GM23338 (cell line): ENCODE measurements around the gene WBP11. TPM values are rescaled to one million over a fixed set of nuclear protein-coding genes. Genes with fewer than 3 reads are reported as not detected.

Source experiments
- ATAC-seq: fragments of 200-7000 bp; cut with Tn5 transposase; 3 replicates; pipeline ENCODE4 v1.9.1; 2020
- DNase-seq: peaks from one replicate; pipeline ENCODE4 v3.0.0-alpha.2; 2015; ENCODE audit warnings: low spot score
- H2AFZ ChIP-seq: fragments of 200-600 bp; sonication (generic); 2 replicates; pipeline ENCODE4 v1.8.0; 2016; ENCODE audit warnings: antibody characterized with exemption, mild to moderate bottlenecking, moderate library complexity
- H3F3A ChIP-seq: fragments of 200-600 bp; sonication (generic); replicated peaks from 2 replicates; pipeline ENCODE4 v1.8.0; 2017; ENCODE audit warnings: antibody characterized with exemption, mixed run types, low read depth
- H3K27ac ChIP-seq: fragments of 200-600 bp; sonication (generic); 2 replicates; pipeline ENCODE4 v1.6.1; 2016; ENCODE audit warnings: low read depth
- H3K27me3 ChIP-seq: fragments of 200-600 bp; sonication (generic); 2 replicates; pipeline ENCODE4 v1.8.0; 2016; ENCODE audit warnings: mild to moderate bottlenecking, mixed run types, moderate library complexity; ENCODE audit not compliant: insufficient read depth
- H3K36me3 ChIP-seq: fragments of 200-600 bp; sonication (generic); 2 replicates; pipeline ENCODE4 v1.8.0; 2016; ENCODE audit warnings: mild to moderate bottlenecking; ENCODE audit not compliant: insufficient read depth
- H3K4me1 ChIP-seq: fragments of 200-600 bp; sonication (generic); 2 replicates; pipeline ENCODE4 v1.8.0; 2016; ENCODE audit warnings: mild to moderate bottlenecking, moderate library complexity; ENCODE audit not compliant: insufficient read depth
- H3K4me2 ChIP-seq: fragments of 200-600 bp; sonication (generic); 2 replicates; pipeline ENCODE4 v1.7.1; 2017; ENCODE audit warnings: mixed run types
- H3K4me3 ChIP-seq: fragments of 200-600 bp; sonication (generic); 2 replicates; pipeline ENCODE4 v1.6.1; 2016; ENCODE audit warnings: mixed run types
- H3K79me2 ChIP-seq: fragments of 200-600 bp; sonication (generic); replicated peaks from 2 replicates; pipeline ENCODE4 v1.8.0; 2017; ENCODE audit warnings: mild to moderate bottlenecking; ENCODE audit not compliant: insufficient read depth
- H3K9me2 ChIP-seq: fragments of 200-600 bp; sonication (generic); 2 replicates; pipeline ENCODE4 v1.8.0; 2017; ENCODE audit not compliant: insufficient read depth
- H4K20me1 ChIP-seq: fragments of 200-600 bp; sonication (generic); replicated peaks from 2 replicates; pipeline ENCODE4 v1.8.0; 2017; ENCODE audit warnings: mild to moderate bottlenecking; ENCODE audit not compliant: insufficient read depth
- H3K27ac Mint-ChIP-seq: 2 replicates; pipeline ENCODE4 v1.8.0; 2020; ENCODE audit warnings: inconsistent platforms, mild to moderate bottlenecking, moderate library complexity, mixed read lengths
- H3K27me3 Mint-ChIP-seq: 3 replicates; pipeline ENCODE4 v1.8.0; 2022; ENCODE audit warnings: low read depth, mild to moderate bottlenecking, moderate library complexity, mixed read lengths, inconsistent platforms; ENCODE audit not compliant: insufficient read depth, poor library complexity
- H3K36me3 Mint-ChIP-seq: 3 replicates; pipeline ENCODE4 v1.8.0; 2021; ENCODE audit warnings: low read depth, mild to moderate bottlenecking, inconsistent platforms, moderate library complexity, mixed read lengths
- H3K4me1 Mint-ChIP-seq: 3 replicates; pipeline ENCODE4 v1.8.0; 2020; ENCODE audit warnings: mild to moderate bottlenecking, inconsistent platforms, mixed read lengths
- H3K4me3 Mint-ChIP-seq: 3 replicates; pipeline ENCODE4 v1.8.0; 2021; ENCODE audit warnings: moderate library complexity, mild to moderate bottlenecking, inconsistent platforms, mixed read lengths
- H3K9me3 Mint-ChIP-seq: 3 replicates; pipeline ENCODE4 v1.8.0; 2020; ENCODE audit warnings: moderate library complexity, mild to moderate bottlenecking, inconsistent platforms, mixed read lengths
- CREB1 ChIP-seq: fragments of 250-450 bp; sonication (Bioruptor Pico); IDR thresholded peaks from 2 replicates; pipeline ENCODE4 v1.5.0; 2020; ENCODE audit warnings: low read depth, mild to moderate bottlenecking, moderate library complexity
- CTCF ChIP-seq, 2 experiments: fragments of 200-600 bp in 1 of 2; sonication (generic) in 1 of 2; conservative IDR thresholded peaks; 2 replicates each; pipeline versions ENCODE4 v1.5.1 to v1.6.1; 2016 to 2017; ENCODE audit warnings: antibody characterized with exemption in 2 of 2, low read depth in 2 of 2, mild to moderate bottlenecking in 2 of 2, moderate library complexity in 1 of 2
- ETS1 ChIP-seq: IDR thresholded peaks from 2 replicates; pipeline ENCODE4 v1.6.1; 2016; ENCODE audit warnings: antibody characterized with exemption
- EZH2 ChIP-seq: fragments of 200-600 bp; sonication (generic); IDR thresholded peaks from one replicate; pipeline ENCODE4 v1.8.0; 2017; ENCODE audit warnings: antibody characterized with exemption, mild to moderate bottlenecking, low read depth; ENCODE audit not compliant: unreplicated experiment
- EZH2phosphoT487 ChIP-seq: fragments of 200-600 bp; sonication (generic); IDR thresholded peaks from one replicate; pipeline ENCODE4 v1.8.1; 2018; ENCODE audit warnings: antibody characterized with exemption; ENCODE audit not compliant: unreplicated experiment
- JUNB ChIP-seq: IDR thresholded peaks from one replicate; pipeline ENCODE4 v1.6.1; 2016; ENCODE audit warnings: antibody characterized with exemption; ENCODE audit not compliant: unreplicated experiment
- NANOG ChIP-seq: IDR thresholded peaks from 2 replicates; pipeline ENCODE4 v1.6.1; 2016; ENCODE audit warnings: antibody characterized with exemption, borderline replicate concordance
- POLR2AphosphoS5 ChIP-seq: IDR thresholded peaks from 2 replicates; pipeline ENCODE4 v1.6.1; 2016; ENCODE audit warnings: antibody characterized with exemption, low read depth
- REST ChIP-seq: IDR thresholded peaks from one replicate; pipeline ENCODE4 v1.6.1; 2018; ENCODE audit warnings: antibody characterized with exemption; ENCODE audit not compliant: unreplicated experiment
- STAT1 ChIP-seq: IDR thresholded peaks from one replicate; pipeline ENCODE4 v1.6.1; 2016; ENCODE audit warnings: antibody characterized with exemption; ENCODE audit not compliant: unreplicated experiment
- ZNF114 ChIP-seq: fragments of 250-450 bp; sonication (Bioruptor Pico); IDR thresholded peaks from 2 replicates; pipeline ENCODE4 v1.5.0; 2020; ENCODE audit warnings: mild to moderate bottlenecking, moderate library complexity
- ZNF331 ChIP-seq: fragments of 250-450 bp; sonication (Bioruptor Pico); IDR thresholded peaks from 2 replicates; pipeline ENCODE4 v1.5.0; 2020; ENCODE audit warnings: low read depth, mild to moderate bottlenecking, moderate library complexity
- ZNF462 ChIP-seq: fragments of 250-450 bp; sonication (Bioruptor Pico); IDR thresholded peaks from 2 replicates; pipeline ENCODE4 v1.5.0; 2020; ENCODE audit warnings: mild to moderate bottlenecking, moderate library complexity
- polyA plus RNA-seq: library from polyadenylated mRNA; unstranded; fragments of >200 nt; fragmentation: Nextera tagmentation; extraction: Ambion mirVana; gene quantifications from 2 replicates; pipeline ENCODE4 v1.2.1, GENCODE V29; 2016
- total RNA-seq: library from RNA; depleted of rRNA; stranded (reverse); fragments of >200 nt; shearing (Covaris generic); gene quantifications from 2 replicates; pipeline ENCODE4 v1.2.3, GENCODE V29; 2014

The WBP11 gene
- total and polyA plus RNA-seq, 2 experiments from 2014 or later = 57.1 to 148 TPM

GRCh38 chr12:14741942-14742341, 61.3 kb downstream of the WBP11 start:
- Histone ChIP-seq H3K4me2 (no peak overlapping the region), H4K20me1 (no peaks in the 10 kb centered on the region), H3K9me2 (no peaks in the 10 kb centered on the region; the same call in none of the 2 replicates), H3K4me3 (no peak overlapping the region), H3K79me2 (no peaks in the 10 kb centered on the region), H3K4me1 (no peaks in the 10 kb centered on the region), H3K36me3 (peaks cover 11% of the 10 kb centered on the region), H3F3A (no peaks in the 10 kb centered on the region), H3K27me3 (no peaks in the 10 kb centered on the region), H2AFZ (no peak overlapping the region), H3K27ac (no peak overlapping the region)
- Mint-ChIP-seq H3K27ac (no peak overlapping the region), H3K36me3 (peaks cover 55% of the 10 kb centered on the region), H3K9me3 (peaks cover 58% of the 10 kb centered on the region), H3K4me3 (no peak overlapping the region), H3K27me3 (peaks cover 7% of the 10 kb centered on the region), H3K4me1 (no peaks in the 10 kb centered on the region; the same call in 2 of the 3 replicates)
- no peak for TF ChIP-seq CTCF (conservative IDR thresholded peaks at IDR 0.05; ENCODE audit: low read depth in 2 of 2)
- no peak for TF ChIP-seq REST
- TF ChIP-seq ZNF462 (CRISPR knock-in tag) = no peak
- TF ChIP-seq POLR2AphosphoS5 = no peak
- no peak for TF ChIP-seq ZNF331 (CRISPR knock-in tag)
- TF ChIP-seq JUNB = no peak
- TF ChIP-seq STAT1 = no peak
- no peak for TF ChIP-seq ETS1
- no peak for TF ChIP-seq NANOG
- no peak for TF ChIP-seq ZNF114 (CRISPR knock-in tag)
- no peak for TF ChIP-seq EZH2
- TF ChIP-seq EZH2phosphoT487 = no peak
- TF ChIP-seq CREB1 = no peak
- DNase-seq (no peak), ATAC-seq (no peak)
